Measurements from ENCODE around the gene SLC8B1. TPM values are rescaled to one million over a fixed set of nuclear protein-coding genes. Genes with fewer than 3 reads are reported as not detected.

SLC8B1 gene
- total RNA-seq, 1 experiment from 2014 or later, result 34.1 TPM

- H3F3A ChIP-seq (ENCODE audit: low read length, unreplicated experiment), result no peaks in the 10 kb centered on the region
- 0 out of 2 replicates have a peak, but pooled peaks cover 4% of the 10 kb centered on the region for H3K4me1 ChIP-seq (ENCODE audit: insufficient read depth, low read length)
- no peaks in the 10 kb centered on the region for H3K9me3 ChIP-seq (ENCODE audit: low read length)
- peaks cover 30% of the 10 kb centered on the region for H3K36me3 ChIP-seq (ENCODE audit: low read depth, low read length)
- H3K27me3 ChIP-seq (ENCODE audit: low read length), result no peaks in the 10 kb centered on the region
- intact Hi-C loops (cut with micrococcal nuclease), result no loop called here
- H3K9me2 ChIP-seq (replicated peaks; ENCODE audit: low read length), result no peaks in the 10 kb centered on the region
- H4K20me1 ChIP-seq (ENCODE audit: low read length), result no peaks in the 10 kb centered on the region
- no peaks in the 10 kb centered on the region for H3K79me2 ChIP-seq (ENCODE audit: low read length)
- no peak for ATAC-seq
- no peak overlapping the region for H3K9ac ChIP-seq (ENCODE audit: low read length)
- CTCF ChIA-PET, result no interaction called here
- no peak overlapping the region for H3K4me3 ChIP-seq (ENCODE audit: low read length)
- DNase-seq, result no peak
- no peak overlapping the region for H2AFZ ChIP-seq (ENCODE audit: low read length)
- no TSS peak for BruUV-seq (replicated peaks)
- TF ChIP-seq EZH2phosphoT487 (IDR thresholded peaks at IDR 0.05; ENCODE audit: borderline replicate concordance, low read length), result no peak
- no peak for TF ChIP-seq EZH2 (IDR thresholded peaks at IDR 0.05; ENCODE audit: low read length, unreplicated experiment)
- TF ChIP-seq, protein P1, sequence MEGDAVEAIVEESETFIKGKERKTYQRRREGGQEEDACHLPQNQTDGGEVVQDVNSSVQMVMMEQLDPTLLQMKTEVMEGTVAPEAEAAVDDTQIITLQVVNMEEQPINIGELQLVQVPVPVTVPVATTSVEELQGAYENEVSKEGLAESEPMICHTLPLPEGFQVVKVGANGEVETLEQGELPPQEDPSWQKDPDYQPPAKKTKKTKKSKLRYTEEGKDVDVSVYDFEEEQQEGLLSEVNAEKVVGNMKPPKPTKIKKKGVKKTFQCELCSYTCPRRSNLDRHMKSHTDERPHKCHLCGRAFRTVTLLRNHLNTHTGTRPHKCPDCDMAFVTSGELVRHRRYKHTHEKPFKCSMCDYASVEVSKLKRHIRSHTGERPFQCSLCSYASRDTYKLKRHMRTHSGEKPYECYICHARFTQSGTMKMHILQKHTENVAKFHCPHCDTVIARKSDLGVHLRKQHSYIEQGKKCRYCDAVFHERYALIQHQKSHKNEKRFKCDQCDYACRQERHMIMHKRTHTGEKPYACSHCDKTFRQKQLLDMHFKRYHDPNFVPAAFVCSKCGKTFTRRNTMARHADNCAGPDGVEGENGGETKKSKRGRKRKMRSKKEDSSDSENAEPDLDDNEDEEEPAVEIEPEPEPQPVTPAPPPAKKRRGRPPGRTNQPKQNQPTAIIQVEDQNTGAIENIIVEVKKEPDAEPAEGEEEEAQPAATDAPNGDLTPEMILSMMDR (conservative IDR thresholded peaks at IDR 0.05; ENCODE audit: low read depth, low read length), result no peak
- H3K4me2 ChIP-seq (ENCODE audit: low read length), result no peak overlapping the region
- POLR2A ChIA-PET (ENCODE audit: unreplicated experiment), result no interaction called here
- H3K27ac ChIP-seq (ENCODE audit: low read length), result no peak overlapping the region
These were observed 14.5 kb downstream of the SLC8B1 start for GRCh38 chr12:113320401-113320800.

DNA sequence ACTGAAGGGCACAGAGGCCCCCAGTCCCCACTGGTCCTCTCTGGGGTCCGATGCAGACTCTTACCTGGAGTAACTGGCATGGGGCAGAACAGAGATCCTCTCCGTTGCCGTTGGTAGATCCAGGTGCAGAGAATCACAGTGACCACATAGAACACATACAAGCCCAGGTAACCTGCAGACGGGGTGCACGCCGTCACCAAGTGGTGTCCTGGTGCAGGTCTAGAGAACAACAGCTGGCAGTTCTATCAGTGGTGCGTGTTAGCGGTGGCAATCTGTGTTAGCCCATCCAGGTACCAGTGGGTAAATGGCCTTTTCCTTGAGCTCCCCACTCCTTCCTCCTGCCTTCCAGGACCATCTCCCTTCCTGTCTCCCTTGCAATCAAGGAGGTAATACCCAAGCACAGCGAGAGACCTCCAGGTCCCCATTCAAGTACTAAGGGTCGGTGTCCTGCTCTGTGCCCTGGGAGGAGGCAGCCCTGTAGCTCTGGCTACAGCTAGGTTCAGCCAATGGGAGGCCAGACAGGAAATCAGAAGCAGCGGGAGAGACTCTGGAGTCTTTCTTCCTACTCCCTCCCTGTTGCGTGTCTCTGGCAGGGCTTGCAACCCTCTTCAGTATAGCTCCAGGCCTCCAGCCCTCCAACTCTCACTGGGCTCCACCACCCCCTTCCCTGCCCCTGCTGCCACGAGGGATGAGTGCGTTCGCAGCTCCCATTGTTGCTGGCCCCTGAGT is 15.8 kb downstream of the SLC8B1 start:
- CTCF ChIA-PET, result no interaction called here
- Histone ChIP-seq H3K9ac (ENCODE audit: low read length) (no peak overlapping the region), H3K9me3 (ENCODE audit: low read length) (no peaks in the 10 kb centered on the region), H4K20me1 (ENCODE audit: low read length) (no peaks in the 10 kb centered on the region), H3K4me3 (ENCODE audit: low read length) (no peak overlapping the region), H2AFZ (ENCODE audit: low read length) (no peak overlapping the region), H3K27me3 (ENCODE audit: low read length) (no peaks in the 10 kb centered on the region), H3K36me3 (ENCODE audit: low read depth, low read length) (peaks cover 30% of the 10 kb centered on the region), H3K27ac (ENCODE audit: low read length) (no peak overlapping the region), H3K9me2 (replicated peaks; ENCODE audit: low read length) (no peaks in the 10 kb centered on the region), H3K79me2 (ENCODE audit: low read length) (no peaks in the 10 kb centered on the region), H3F3A (ENCODE audit: low read length, unreplicated experiment) (no peaks in the 10 kb centered on the region), H3K4me1 (ENCODE audit: insufficient read depth, low read length) (0 out of 2 replicates have a peak, but pooled peaks cover 4% of the 10 kb centered on the region), H3K4me2 (ENCODE audit: low read length) (no peak overlapping the region)
- DNase-seq (no peak), ATAC-seq (no peak)
- TF ChIP-seq EZH2phosphoT487 (IDR thresholded peaks at IDR 0.05; ENCODE audit: borderline replicate concordance, low read length), result no peak
- TF ChIP-seq, protein P1 (conservative IDR thresholded peaks at IDR 0.05; ENCODE audit: low read depth, low read length), result no peak
- no peak for TF ChIP-seq EZH2 (IDR thresholded peaks at IDR 0.05; ENCODE audit: low read length, unreplicated experiment)
- intact Hi-C loops (cut with micrococcal nuclease), result no loop called here
- no TSS peak for BruUV-seq (replicated peaks)
- POLR2A ChIA-PET (ENCODE audit: unreplicated experiment), result no interaction called here

DNA sequence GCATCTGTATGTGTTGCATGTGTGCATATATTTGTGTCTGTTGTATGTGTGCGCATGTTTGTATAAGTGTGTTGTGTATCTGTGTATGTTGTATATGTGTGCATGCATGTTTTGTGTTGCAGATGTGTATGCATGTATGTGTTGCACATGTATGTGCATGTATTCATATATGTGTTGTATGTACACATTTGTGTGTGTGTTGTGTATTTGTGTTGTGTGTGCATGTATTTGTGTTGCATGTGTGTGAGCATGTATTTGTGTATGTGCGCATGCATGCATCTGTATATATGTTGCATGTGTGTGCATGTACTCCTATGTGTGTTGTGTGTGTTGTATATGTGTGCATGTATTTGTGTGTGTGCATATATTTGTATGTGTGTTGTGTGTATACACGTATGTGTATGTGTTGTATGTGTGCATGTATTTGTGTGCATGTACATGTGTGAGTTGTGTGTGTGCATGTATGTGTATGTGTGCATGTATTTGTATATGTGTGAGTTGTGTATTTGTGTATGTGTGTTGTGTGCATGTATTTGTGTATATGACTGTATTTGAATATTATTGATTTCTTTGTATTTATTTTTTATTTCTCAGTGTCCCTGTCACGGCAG is 16.8 kb downstream of the SLC8B1 start:
- H3K4me3 ChIP-seq (ENCODE audit: low read length), result no peak overlapping the region
- no peaks in the 10 kb centered on the region for H4K20me1 ChIP-seq (ENCODE audit: low read length)
- ATAC-seq (no peak), DNase-seq (no peak)
- 0 out of 2 replicates have a peak, but pooled peaks cover 4% of the 10 kb centered on the region for H3K4me1 ChIP-seq (ENCODE audit: insufficient read depth, low read length)
- H3F3A ChIP-seq (ENCODE audit: low read length, unreplicated experiment), result no peaks in the 10 kb centered on the region
- no peaks in the 10 kb centered on the region for H3K27me3 ChIP-seq (ENCODE audit: low read length)
- no peaks in the 10 kb centered on the region for H3K9me3 ChIP-seq (ENCODE audit: low read length)
- no peaks in the 10 kb centered on the region for H3K9me2 ChIP-seq (replicated peaks; ENCODE audit: low read length)
- H3K9ac ChIP-seq (ENCODE audit: low read length), result no peak overlapping the region
- H3K4me2 ChIP-seq (ENCODE audit: low read length), result no peak overlapping the region
- ChIA-PET CTCF (no interaction called here), POLR2A (ENCODE audit: unreplicated experiment) (no interaction called here)
- H3K27ac ChIP-seq (ENCODE audit: low read length), result no peak overlapping the region
- H3K79me2 ChIP-seq (ENCODE audit: low read length), result no peaks in the 10 kb centered on the region
- TF ChIP-seq EZH2 (IDR thresholded peaks at IDR 0.05; ENCODE audit: low read length, unreplicated experiment) (no peak), EZH2phosphoT487 (IDR thresholded peaks at IDR 0.05; ENCODE audit: borderline replicate concordance, low read length) (no peak)
- TF ChIP-seq, protein P1 (conservative IDR thresholded peaks at IDR 0.05; ENCODE audit: low read depth, low read length), result no peak
- TSS peak; percentile 18 for BruUV-seq (replicated peaks)
- peaks cover 28% of the 10 kb centered on the region for H3K36me3 ChIP-seq (ENCODE audit: low read depth, low read length)
- intact Hi-C loops (cut with micrococcal nuclease), result no loop called here
- H2AFZ ChIP-seq (ENCODE audit: low read length), result no peak overlapping the region
